Right cardiac atrium (tissue), 5 donors: ENCODE results near the gene BOLA3. TPM values are rescaled to one million over a fixed set of nuclear protein-coding genes. Genes with fewer than 3 reads are reported as not detected.

Experiments
- ATAC-seq, 2 donors: fragments of 200-7000 bp; cut with Tn5 transposase; one replicate each; pipeline versions ENCODE4 v1.8.0 to v1.9.1; 2020; ENCODE audit warnings: moderate library complexity in 2 of 2, mild to moderate bottlenecking in 1 of 2
- DNase-seq, 3 donors: peaks; one replicate each; pipeline ENCODE4 v3.0.0-alpha.2; 2020
- H3K27ac ChIP-seq: one replicate; pipeline ENCODE4 v1.5.1; 2013; ENCODE audit warnings: mild to moderate bottlenecking, low read length, control low read depth, moderate library complexity
- H3K27me3 ChIP-seq: one replicate; pipeline ENCODE4 v1.6.1; 2013; ENCODE audit not compliant: control insufficient read depth, insufficient read depth
- H3K4me1 ChIP-seq: one replicate; pipeline ENCODE4 v1.6.1; 2013; ENCODE audit warnings: low read length; ENCODE audit not compliant: control insufficient read depth, insufficient read depth
- H3K4me3 ChIP-seq: one replicate; pipeline ENCODE4 v1.5.1; 2013; ENCODE audit warnings: low read length, control low read depth
- H3K9me3 ChIP-seq: one replicate; pipeline ENCODE4 v1.6.1; 2013; ENCODE audit warnings: low read length; ENCODE audit not compliant: control insufficient read depth
- WGBS: extraction: QIAGEN DNeasy Blood & Tissue Kit; methylation state at CpG from one replicate; pipeline ENCODE4 v1.1.7; 2013; 5-methylcytosine and 5-hydroxymethylcytosine counted together
- intact Hi-C, 4 donors: fragments of 100-400 bp; cut with DNase I; formaldehyde crosslinking; loops; one replicate each; pipeline versions ENCODE4 v1.11.0 to v1.14.0; 2022 to 2023
- polyA plus RNA-seq: library from polyadenylated mRNA; stranded (reverse); fragments of 200-250 nt; gene quantifications from one replicate; pipeline ENCODE4 v1.2.3, GENCODE V29; 2013
- total RNA-seq, 4 donors: library from RNA; stranded (reverse); fragmentation: NEBNext Ultra II Directional; extraction: Animal tissue kit (Norgen Biotek cat#: 25700); gene quantifications; one replicate each; pipeline ENCODE4 v1.2.1, GENCODE V29; 2021
- donor health status: healthy with polysubstance abuse.
- donor health status: DM: no; HTN: yes; CAD: no.
- donor health status: DM: no; HTN: no; CAD: no.
- donor health status: DM: no; HTN: yes; CAD: no; lungs with severe emphysema.
- donor health status: DM: yes; HTN: yes; CAD: no.

The BOLA3 gene
- total and polyA plus RNA-seq, 5 donors: 75.5 to 327 (median 106) TPM

- peak; percentile 13 to 14 for ATAC-seq
These were observed 47.2 kb downstream of the BOLA3 start for GRCh38 chr2:74100254-74101216.

GRCh38 chr2:74099835-74100234, 47.9 kb downstream of the BOLA3 start:
- peak; percentile 51 to 81 for ATAC-seq
- intact Hi-C loops: no loop called here
- WGBS: 81% methylated on average over 7 of the region's 7 CpGs

More at GRCh38 chr2:74100254-74101216, 47.2 kb downstream of the BOLA3 start:
- intact Hi-C loops: no loop called here
- Histone ChIP-seq H3K4me1 (no peaks in the 10 kb centered on the region), H3K27ac (no peak overlapping the region), H3K27me3 (no peaks in the 10 kb centered on the region), H3K9me3 (no peaks in the 10 kb centered on the region), H3K4me3 (no peak overlapping the region)
- no peak for DNase-seq
- WGBS: 96% methylated on average over 25 of the region's 25 CpGs

GRCh38 chr2:74099271-74099670, 48.4 kb downstream of the BOLA3 start:
- Histone ChIP-seq H3K27ac (no peak overlapping the region), H3K9me3 (no peaks in the 10 kb centered on the region), H3K4me1 (no peaks in the 10 kb centered on the region), H3K27me3 (no peaks in the 10 kb centered on the region), H3K4me3 (no peak overlapping the region)
- WGBS: 96% methylated on average over 20 of the region's 20 CpGs
- no peak for ATAC-seq
- intact Hi-C loops: no loop called here
- DNase-seq: no peak

More at GRCh38 chr2:74099835-74100234, 47.9 kb downstream of the BOLA3 start:
- Histone ChIP-seq H3K4me3 (no peak overlapping the region), H3K4me1 (no peaks in the 10 kb centered on the region), H3K27me3 (no peaks in the 10 kb centered on the region), H3K9me3 (no peaks in the 10 kb centered on the region), H3K27ac (no peak overlapping the region)
- no peak for DNase-seq

GRCh38 chr2:74097574-74097973, 50.1 kb downstream of the BOLA3 start:
- H3K4me1 ChIP-seq: no peaks in the 10 kb centered on the region
- H3K27me3 ChIP-seq: no peaks in the 10 kb centered on the region
- WGBS: 93% methylated on average over 6 of the region's 6 CpGs
- ATAC-seq: no peak
- H3K9me3 ChIP-seq: no peaks in the 10 kb centered on the region
- H3K27ac ChIP-seq: no peak overlapping the region
- H3K4me3 ChIP-seq: no peak overlapping the region
- DNase-seq: no peak
- intact Hi-C loops: no loop called here

GRCh38 chr2:74096052-74096451, 51.7 kb downstream of the BOLA3 start:
- Histone ChIP-seq H3K4me1 (no peaks in the 10 kb centered on the region), H3K27me3 (no peaks in the 10 kb centered on the region), H3K9me3 (no peaks in the 10 kb centered on the region), H3K27ac (no peak overlapping the region), H3K4me3 (no peak overlapping the region)
- 93% methylated on average over 2 of the region's 2 CpGs for WGBS
- ATAC-seq (no peak), DNase-seq (no peak)
- intact Hi-C loops: no loop called here

GRCh38 chr2:74095632-74096031, 52.1 kb downstream of the BOLA3 start:
- Histone ChIP-seq H3K9me3 (no peaks in the 10 kb centered on the region), H3K27me3 (no peaks in the 10 kb centered on the region), H3K4me3 (no peak overlapping the region), H3K27ac (no peak overlapping the region), H3K4me1 (no peaks in the 10 kb centered on the region)
- DNase-seq: no peak
- WGBS: 85% methylated on average over 3 of the region's 3 CpGs
- no peak for ATAC-seq
- intact Hi-C loops: no loop called here

- ATAC-seq (no peak), DNase-seq (no peak)
- Histone ChIP-seq H3K4me1 (no peaks in the 10 kb centered on the region), H3K27ac (no peak overlapping the region), H3K27me3 (no peaks in the 10 kb centered on the region), H3K4me3 (no peak overlapping the region), H3K9me3 (no peaks in the 10 kb centered on the region)
- intact Hi-C loops: no loop called here
- 86% methylated on average over 7 of the region's 7 CpGs for WGBS
These were observed 53.4 kb downstream of the BOLA3 start for GRCh38 chr2:74094291-74094690.

- 90% methylated on average over 6 of the region's 6 CpGs for WGBS
- ATAC-seq (no peak), DNase-seq (no peak)
- Histone ChIP-seq H3K27ac (no peak overlapping the region), H3K4me3 (no peak overlapping the region), H3K9me3 (no peaks in the 10 kb centered on the region), H3K27me3 (no peaks in the 10 kb centered on the region), H3K4me1 (no peaks in the 10 kb centered on the region)
- intact Hi-C loops: no loop called here
These were observed 53.9 kb downstream of the BOLA3 start for GRCh38 chr2:74093840-74094239.

GRCh38 chr2:74093426-74093825, 54.3 kb downstream of the BOLA3 start:
- Histone ChIP-seq H3K27me3 (no peaks in the 10 kb centered on the region), H3K4me1 (no peaks in the 10 kb centered on the region), H3K4me3 (no peak overlapping the region), H3K27ac (no peak overlapping the region), H3K9me3 (no peaks in the 10 kb centered on the region)
- no peak for ATAC-seq
- 92% methylated on average over 13 of the region's 13 CpGs for WGBS
- DNase-seq: no peak
- intact Hi-C loops: no loop called here

GRCh38 chr2:74092275-74092674, 55.4 kb downstream of the BOLA3 start:
- no peaks in the 10 kb centered on the region for H3K9me3 ChIP-seq
- H3K27me3 ChIP-seq: no peaks in the 10 kb centered on the region
- WGBS: 82% methylated on average over 7 of the region's 7 CpGs
- no peaks in the 10 kb centered on the region for H3K4me1 ChIP-seq
- no peak for DNase-seq
- intact Hi-C loops: no loop called here
- peak in 1 of 2 donors; percentile 90 for ATAC-seq
- no peak overlapping the region for H3K27ac ChIP-seq
- H3K4me3 ChIP-seq: no peak overlapping the region

GRCh38 chr2:74091391-74091790, 56.3 kb downstream of the BOLA3 start:
- no peak overlapping the region for H3K4me3 ChIP-seq
- ATAC-seq (no peak), DNase-seq (no peak)
- H3K9me3 ChIP-seq: no peaks in the 10 kb centered on the region
- WGBS: 95% methylated on average over 3 of the region's 3 CpGs
- H3K27me3 ChIP-seq: no peaks in the 10 kb centered on the region
- no peak overlapping the region for H3K27ac ChIP-seq
- intact Hi-C loops: no loop called here
- H3K4me1 ChIP-seq: no peaks in the 10 kb centered on the region
